Mucosa of rectum (tissue), 2 donors: ENCODE measurements around the gene BOD1.

Source experiments
- H3K27ac ChIP-seq, 2 donors: one replicate each; pipeline ENCODE4 v1.7.0; 2013; ENCODE audit warnings: inconsistent platforms in 2 of 2, low read depth in 2 of 2, low read length in 2 of 2
- H3K27me3 ChIP-seq, 2 donors: one replicate each; pipeline ENCODE4 v1.7.0; 2013; ENCODE audit warnings: low read length in 2 of 2; ENCODE audit not compliant: control insufficient read depth in 2 of 2, insufficient read depth in 2 of 2
- H3K36me3 ChIP-seq, 2 donors: one replicate each; pipeline ENCODE4 v1.7.0; 2013; ENCODE audit warnings: low read length in 2 of 2; ENCODE audit not compliant: control insufficient read depth in 2 of 2, insufficient read depth in 2 of 2
- H3K4me1 ChIP-seq, 2 donors: one replicate each; pipeline ENCODE4 v1.7.0; 2013; ENCODE audit warnings: low read length in 2 of 2, mild to moderate bottlenecking in 1 of 2; ENCODE audit not compliant: control insufficient read depth in 2 of 2, insufficient read depth in 2 of 2
- H3K4me3 ChIP-seq, 2 donors: one replicate each; pipeline ENCODE4 v1.7.0; 2013; ENCODE audit warnings: low read length in 2 of 2
- H3K9ac ChIP-seq, 2 donors: one replicate each; pipeline ENCODE4 v1.7.0; 2013; ENCODE audit warnings: low read length in 2 of 2, low read depth in 1 of 2, mild to moderate bottlenecking in 1 of 2
- H3K9me3 ChIP-seq, 2 donors: one replicate each; pipeline ENCODE4 v1.7.0; 2013; ENCODE audit warnings: low read length in 2 of 2; ENCODE audit not compliant: control insufficient read depth in 2 of 2
- donor health status: healthy.
- donor health status: Normal muscosa, but diverticular disease.

Gene BOD1

GRCh38 chr5:173616577-173617118, at the start of gene BOD1:
BOD1 (minus strand) TSS chr5:173616650; CDS start chr5:173616436, 214 bp downstream.
- Histone ChIP-seq H3K4me3 (peak within 1 kb of the TSS; percentile 76 to 83), H3K36me3 (peaks cover 11 to 18% of the 10 kb centered on the region in 2 donors), H3K9me3 (no peaks in the 10 kb centered on the region), H3K27ac (peak within 1 kb of the TSS; percentile 81 to 87), H3K27me3 (no peaks in the 10 kb centered on the region), H3K4me1 (peaks cover 13 to 17% of the 10 kb centered on the region in 2 donors), H3K9ac (peak within 1 kb of the TSS; percentile 53 to 75)

GRCh38 chr5:173665326-173665725, 48.9 kb upstream of the BOD1 start:
- H3K27ac ChIP-seq: no peak overlapping the region
- no peak overlapping the region for H3K9ac ChIP-seq
- H3K4me1 ChIP-seq: no peaks in the 10 kb centered on the region
- H3K36me3 ChIP-seq: no peaks in the 10 kb centered on the region
- no peaks in the 10 kb centered on the region for H3K9me3 ChIP-seq
- H3K27me3 ChIP-seq: no peaks in the 10 kb centered on the region
- H3K4me3 ChIP-seq: no peak overlapping the region

- Histone ChIP-seq H3K27ac (no peak overlapping the region), H3K4me3 (no peak overlapping the region), H3K9me3 (peaks cover 0 to 2% of the 10 kb centered on the region in 2 donors), H3K9ac (no peak overlapping the region), H3K27me3 (no peaks in the 10 kb centered on the region), H3K4me1 (no peaks in the 10 kb centered on the region), H3K36me3 (no peaks in the 10 kb centered on the region)
Measured at GRCh38 chr5:173664154-173664526, 47.7 kb upstream of the BOD1 start.

GRCh38 chr5:173663352-173664153, 47.1 kb upstream of the BOD1 start:
- H3K9ac ChIP-seq: no peak overlapping the region
- no peaks in the 10 kb centered on the region for H3K4me1 ChIP-seq
- peaks cover 0 to 2% of the 10 kb centered on the region in 2 donors for H3K9me3 ChIP-seq
- no peaks in the 10 kb centered on the region for H3K27me3 ChIP-seq
- H3K36me3 ChIP-seq: no peaks in the 10 kb centered on the region
- H3K27ac ChIP-seq: no peak overlapping the region
- H3K4me3 ChIP-seq: no peak overlapping the region

GRCh38 chr5:173662581-173663351, 46.3 kb upstream of the BOD1 start:
- Histone ChIP-seq H3K9me3 (peaks cover 0 to 2% of the 10 kb centered on the region in 2 donors), H3K36me3 (no peaks in the 10 kb centered on the region), H3K4me1 (no peaks in the 10 kb centered on the region), H3K27me3 (no peaks in the 10 kb centered on the region), H3K4me3 (no peak overlapping the region), H3K27ac (no peak overlapping the region), H3K9ac (no peak overlapping the region)

- Histone ChIP-seq H3K27me3 (no peaks in the 10 kb centered on the region), H3K9me3 (peaks cover 0 to 2% of the 10 kb centered on the region in 2 donors), H3K9ac (no peak overlapping the region), H3K27ac (no peak overlapping the region), H3K36me3 (no peaks in the 10 kb centered on the region), H3K4me3 (no peak overlapping the region), H3K4me1 (no peaks in the 10 kb centered on the region)
Measured at GRCh38 chr5:173660481-173661280, 44.2 kb upstream of the BOD1 start.

GRCh38 chr5:173659423-173659822, 43.0 kb upstream of the BOD1 start:
- Histone ChIP-seq H3K9me3 (peaks cover 0 to 2% of the 10 kb centered on the region in 2 donors), H3K9ac (no peak overlapping the region), H3K36me3 (no peaks in the 10 kb centered on the region), H3K27ac (no peak overlapping the region), H3K27me3 (no peaks in the 10 kb centered on the region), H3K4me3 (no peak overlapping the region), H3K4me1 (no peaks in the 10 kb centered on the region)

- H3K9ac ChIP-seq: no peak overlapping the region
- H3K9me3 ChIP-seq: peaks cover 0 to 2% of the 10 kb centered on the region in 2 donors
- H3K36me3 ChIP-seq: no peaks in the 10 kb centered on the region
- no peaks in the 10 kb centered on the region for H3K27me3 ChIP-seq
- no peak overlapping the region for H3K27ac ChIP-seq
- no peak overlapping the region for H3K4me3 ChIP-seq
- no peaks in the 10 kb centered on the region for H3K4me1 ChIP-seq
Measured at GRCh38 chr5:173657741-173658356, 41.4 kb upstream of the BOD1 start.

GRCh38 chr5:173655196-173655797, 38.8 kb upstream of the BOD1 start:
- no peaks in the 10 kb centered on the region for H3K4me1 ChIP-seq
- no peak overlapping the region for H3K27ac ChIP-seq
- no peak overlapping the region for H3K9ac ChIP-seq
- no peak overlapping the region for H3K4me3 ChIP-seq
- H3K27me3 ChIP-seq: no peaks in the 10 kb centered on the region
- no peaks in the 10 kb centered on the region for H3K36me3 ChIP-seq
- peaks cover 0 to 2% of the 10 kb centered on the region in 2 donors for H3K9me3 ChIP-seq
